ENCODE data around the gene AFTPH. TPM values are rescaled to one million over a fixed set of nuclear protein-coding genes. Genes with fewer than 3 reads are reported as not detected.
A peak's percentile ranks its signal among the peaks of the same experiment; 100 is the strongest.

AFTPH gene
- total and polyA plus RNA-seq, 9 of the 15 experiments (the other 6 are each of a cell fraction or from before 2014, with no cell fraction given) = 8.0 to 26.2 (median 13.8) TPM

GRCh38 chr2:64595397-64596176 lies 71.5 kb downstream of the AFTPH start (continued):
- TF ChIP-seq PBX2 (CRISPR knock-in tag; IDR thresholded peaks at IDR 0.05; ENCODE audit: low read depth) (no peak), PBX2 (tag; conservative IDR thresholded peaks at IDR 0.05; ENCODE audit: low read depth) (peak; percentile 49), CTCF (IDR thresholded peaks at IDR 0.05 in 2 of 3, conservative IDR thresholded peaks at IDR 0.05 in 1 of 3; ENCODE audit: insufficient read depth in 2 of 3, low read depth in 1 of 3, low read length in 3 of 3) (peak; percentile 38 to 72 (median 50); a peak in 5 of 6 replicates), CCAR2 (IDR thresholded peaks at IDR 0.05; ENCODE audit: low read depth, low read length) (no peak), ESRRA (IDR thresholded peaks at IDR 0.05; ENCODE audit: borderline replicate concordance, low read depth) (no peak), RAD21 (CRISPR knock-in tag; conservative IDR thresholded peaks at IDR 0.05 in 1 of 2, IDR thresholded peaks at IDR 0.05 in 1 of 2) (peak; percentile 83 to 91)

All from K562 (cell line).